HepG2 (cell line): ENCODE results near the gene SOST. TPM values are rescaled to one million over a fixed set of nuclear protein-coding genes. Genes with fewer than 3 reads are reported as not detected.
"Not testable (repeated sequence)": the region's sequence is repeated elsewhere in the genome, so short reads cannot be mapped to it uniquely, and the experiment has no call there.

ENCODE experiments used
- ATAC-seq: fragments of 200-7000 bp; cut with Tn5 transposase; 3 replicates; pipeline ENCODE4 v1.9.1; 2020; ENCODE audit warnings: mild to moderate bottlenecking, moderate library complexity
- BruUV-seq: library from RNA; stranded (reverse); fragments of 400-500 nt; replicated peaks from 2 replicates; lab custom pipeline; 2021; lab: Mats Ljungman, UMichigan
- CTCF ChIA-PET: fragments of 300-600 bp; formaldehyde crosslinking; extraction: SDS; loops from one replicate; lab custom pipeline; 2021; ENCODE audit warnings: low total read pairs, inconsistent platforms, low intra/inter-chr PET ratio; lab: Yijun Ruan, JAX
- POLR2A ChIA-PET: fragments of 350-600 bp; sonication (Branson Sonifier 250); formaldehyde crosslinking; loops from one replicate; lab custom pipeline; 2020; ENCODE audit warnings: antibody characterized with exemption, inconsistent platforms; lab: Yijun Ruan, JAX
- DNase-seq: peaks from one replicate; pipeline ENCODE4 v3.0.0-alpha.2; 2015; ENCODE audit warnings: low spot score
- FAIRE-seq: peaks from 3 replicates; lab custom pipeline; 2011; peaks lifted over from hg19 to GRCh38; lab: Jason Lieb, UNC
- H2AFZ ChIP-seq: one replicate; pipeline ENCODE4 v1.6.1; 2011; ENCODE audit warnings: low read length, inconsistent platforms
- H3K27ac ChIP-seq: fragments of 300-600 bp; 3 replicates; pipeline ENCODE4 v1.8.0; 2011; ENCODE audit warnings: mixed run types, mild to moderate bottlenecking, mixed read lengths, low read length, inconsistent platforms; ENCODE audit not compliant: insufficient read depth; ENCODE audit errors: extremely low read length
- H3K27me3 ChIP-seq, 2 experiments: fragments of 200-600 bp in 1 of 2; 2 replicates in 1 of 2; 3 replicates in 1 of 2; pipeline versions ENCODE4 v1.6.0 to v1.8.0; 2011; ENCODE audit warnings: low read length in 2 of 2, mild to moderate bottlenecking in 2 of 2, moderate library complexity in 2 of 2, inconsistent platforms in 1 of 2; ENCODE audit not compliant: insufficient read depth in 2 of 2, control insufficient read depth in 1 of 2
- H3K36me3 ChIP-seq, 2 experiments: fragments of 200-600 bp in 1 of 2; replicated peaks in 1 of 2; 2 replicates in 1 of 2; 3 replicates in 1 of 2; pipeline versions ENCODE4 v1.5.1 to v1.8.0; 2011; ENCODE audit warnings: low read length in 2 of 2, inconsistent platforms in 1 of 2; ENCODE audit not compliant: insufficient read depth in 2 of 2, control insufficient read depth in 1 of 2
- H3K4me1 ChIP-seq: 2 replicates; pipeline ENCODE4 v1.5.1; 2012; ENCODE audit warnings: low read length, inconsistent platforms; ENCODE audit not compliant: insufficient read depth
- H3K4me2 ChIP-seq: 2 replicates; pipeline ENCODE4 v1.6.0; 2011; ENCODE audit warnings: low read depth, low read length, inconsistent platforms
- H3K4me3 ChIP-seq, 3 experiments: fragments of 200-600 bp in 1 of 3; sonication (generic), shearing (Covaris generic) in 1 of 3; replicated peaks in 1 of 3; 2 replicates each; pipeline ENCODE4 v1.5.1; 2011 to 2016; ENCODE audit warnings: low read length in 3 of 3, inconsistent platforms in 2 of 3, low read depth in 2 of 3, mild to moderate bottlenecking in 2 of 3, control low read depth in 1 of 3, mixed read lengths in 1 of 3; ENCODE audit not compliant: insufficient read depth in 1 of 3
- H3K79me2 ChIP-seq: one replicate; pipeline ENCODE4 v1.6.1; 2011; ENCODE audit warnings: low read length, inconsistent platforms; ENCODE audit not compliant: insufficient read depth
- H3K9ac ChIP-seq: 2 replicates; pipeline ENCODE4 v1.6.0; 2011; ENCODE audit warnings: mild to moderate bottlenecking, low read depth, low read length, inconsistent platforms; ENCODE audit not compliant: insufficient read depth
- H3K9me3 ChIP-seq: 2 replicates; pipeline ENCODE4 v1.5.1; 2012; ENCODE audit warnings: mild to moderate bottlenecking, low read length
- H4K20me1 ChIP-seq: 2 replicates; pipeline ENCODE4 v1.6.0; 2011; ENCODE audit warnings: inconsistent platforms, mild to moderate bottlenecking, low read length, moderate library complexity; ENCODE audit not compliant: insufficient read depth
- ATRX ChIP-seq: sonication (generic); formaldehyde crosslinking; IDR thresholded peaks from 2 replicates; pipeline ENCODE4 v1.4.0; 2020; ENCODE audit warnings: missing genetic modification reagents, borderline replicate concordance
- BORCS8-MEF2B ChIP-seq: sonication (generic); formaldehyde crosslinking; IDR thresholded peaks from 2 replicates; pipeline ENCODE4 v1.8.0; 2022; ENCODE audit warnings: mild to moderate bottlenecking, missing genetic modification reagents
- FOXK1 ChIP-seq: sonication (generic); formaldehyde crosslinking; IDR thresholded peaks from 2 replicates; pipeline ENCODE4 v1.4.0; 2020; ENCODE audit warnings: low read depth, missing genetic modification reagents, borderline replicate concordance
- GATAD2A ChIP-seq: IDR thresholded peaks from 2 replicates; pipeline ENCODE4 v1.6.1; 2016
- HIVEP1 ChIP-seq: sonication (generic); formaldehyde crosslinking; IDR thresholded peaks from 2 replicates; pipeline ENCODE4 v1.4.0; 2020; ENCODE audit warnings: mild to moderate bottlenecking, missing genetic modification reagents
- KAT8 ChIP-seq: IDR thresholded peaks from 2 replicates; pipeline ENCODE4 v1.6.1; 2016; ENCODE audit warnings: missing genetic modification reagents, missing compliant biosample characterization
- KLF9 ChIP-seq: IDR thresholded peaks from 2 replicates; pipeline ENCODE4 v1.6.1; 2016; ENCODE audit warnings: low read depth
- SOX13 ChIP-seq, 3 experiments: fragments of 450-650 bp in 1 of 3; sonication (generic) in 1 of 3; formaldehyde crosslinking in 1 of 3; IDR thresholded peaks in 2 of 3; conservative IDR thresholded peaks in 1 of 3; 2 replicates each; pipeline versions ENCODE4 v1.5.0 to v1.6.1; 2016 to 2020; ENCODE audit warnings: antibody characterized with exemption in 1 of 3, mild to moderate bottlenecking in 1 of 3, missing compliant biosample characterization in 1 of 3, missing genetic modification reagents in 1 of 3, moderate library complexity in 1 of 3
- SOX6 ChIP-seq, 2 experiments: fragments of 450-650 bp in 1 of 2; sonication (generic) in 1 of 2; formaldehyde crosslinking in 1 of 2; IDR thresholded peaks; 2 replicates each; pipeline versions ENCODE4 v1.4.0 to v1.6.1; 2017 to 2020; ENCODE audit warnings: antibody characterized with exemption in 1 of 2, mild to moderate bottlenecking in 1 of 2, missing genetic modification reagents in 1 of 2
- SRF ChIP-seq: IDR thresholded peaks from 2 replicates; pipeline ENCODE4 v1.6.1; 2011; ENCODE audit warnings: mild to moderate bottlenecking, low read depth, low read length, moderate library complexity
- THAP11 ChIP-seq: IDR thresholded peaks from 2 replicates; pipeline ENCODE4 v1.6.1; 2016; ENCODE audit warnings: missing biosample characterization, missing genetic modification reagents
- ZNF282 ChIP-seq: fragments of 450-650 bp; IDR thresholded peaks from 2 replicates; pipeline ENCODE4 v1.6.1; 2018; ENCODE audit not compliant: partially characterized antibody
- ZNF629 ChIP-seq: sonication (generic); formaldehyde crosslinking; conservative IDR thresholded peaks from 2 replicates; pipeline ENCODE4 v1.5.0; 2020; ENCODE audit warnings: missing genetic modification reagents
- WGBS: methylation state at CpG from one replicate; pipeline ENCODE4 v1.1.6; 2017; ENCODE audit warnings: low lambda C conversion rate; 5-methylcytosine and 5-hydroxymethylcytosine counted together
- in situ Hi-C: cut with HindIII; loops from 2 replicates; pipeline ENCODE4 v1.10.0; 2017; ENCODE audit warnings: low pct_unique_long_range_greater_than_20kb; ENCODE audit not compliant: extremely low pct_ligation_motif_present
- intact Hi-C: fragments of 100-400 bp; cut with micrococcal nuclease; formaldehyde crosslinking; loops from one replicate; pipeline ENCODE4 v1.10.0; 2022; ENCODE audit not compliant: unreplicated experiment
- polyA plus RNA-seq, 8 experiments: library from polyadenylated mRNA; depleted of rRNA in 3 of 8; stranded (reverse) in 7 of 8; unstranded in 1 of 8; fragments of >200 nt; fragmentation: Illumina TruSeq in 4 of 8; extraction: Trizol in 4 of 8; gene quantifications; 2 replicates each; pipeline versions ENCODE4 v1.2.1 to v1.2.3, GENCODE V29; 2011 to 2016; ENCODE audit warnings: low read depth in 4 of 8, missing spikeins in 1 of 8, mixed read lengths in 1 of 8; ENCODE audit not compliant: insufficient read depth in 1 of 8
- total RNA-seq, 5 experiments: library from RNA; depleted of rRNA; stranded (reverse); fragments of >200 nt; fragmentation: Illumina TruSeq; extraction: Trizol; gene quantifications; 2 replicates each; pipeline ENCODE4 v1.2.3, GENCODE V29; 2016; ENCODE audit warnings: low read depth in 1 of 5
- TF ChIP-seq, protein P1 (sequence below): sonication (generic); formaldehyde crosslinking; IDR thresholded peaks from 2 replicates; pipeline ENCODE4 v1.4.0; 2020; ENCODE audit warnings: missing genetic modification reagents, borderline replicate concordance

SOST gene
- total and polyA plus RNA-seq, 2 of the 13 experiments (the other 11 are each of a cell fraction or from before 2014, with no cell fraction given): not detected

- H3K27me3 ChIP-seq, POLR2A ChIA-PET, BruUV-seq, H2AFZ ChIP-seq, H3K27ac ChIP-seq, ATAC-seq, H4K20me1 ChIP-seq, DNase-seq, intact Hi-C loops, H3K4me3 ChIP-seq, CTCF ChIA-PET, H3K4me2 ChIP-seq, H3K9ac ChIP-seq, H3K36me3 ChIP-seq, H3K79me2 ChIP-seq, H3K9me3 ChIP-seq, FAIRE-seq: not testable (repeated sequence)
- in situ Hi-C loops: loop anchor here (5.0 kb wide), 1 partner anchor 55 kb away; the partner anchor contains the start of gene CD300LG
- WGBS: 39% methylated on average over 4 of the region's 4 CpGs
- H3K4me1 ChIP-seq: peaks cover 18% of the 10 kb centered on the region; the same call in 1 of the 2 replicates
Observed at GRCh38 chr17:43792668-43793067, 34.1 kb upstream of the SOST start.

GRCh38 chr17:43791589-43791988 lies 33.0 kb upstream of the SOST start:
- in situ Hi-C loops (loop anchor here (5.0 kb wide), 1 partner anchor 56 kb away; the partner anchor contains the start of gene CD300LG), intact Hi-C loops (no loop called here)
- FAIRE-seq: no peak
- Histone ChIP-seq H3K27me3 (no peaks in the 10 kb centered on the region), H3K4me3 (no peak overlapping the region), H4K20me1 (no peaks in the 10 kb centered on the region), H3K36me3 (no peaks in the 10 kb centered on the region), H2AFZ (no peak overlapping the region), H3K9ac (no peak overlapping the region), H3K9me3 (no peaks in the 10 kb centered on the region), H3K4me2 (no peak overlapping the region), H3K79me2 (no peaks in the 10 kb centered on the region), H3K27ac (no peak overlapping the region), H3K4me1 (peaks cover 18% of the 10 kb centered on the region; the same call in 1 of the 2 replicates)
- BruUV-seq: no TSS peak
- ChIA-PET POLR2A (no interaction called here), CTCF (interaction anchor here (0.6 to 3.1 kb wide), 2 partner anchors 54 to 78 kb away, joined by 4 to 31 read pairs; partner anchors contain the start of gene CD300LG)
- DNase-seq: peak; percentile 66
- 2% methylated on average over 3 of the region's 3 CpGs for WGBS
- peak; percentile 65 for ATAC-seq
- TF ChIP-seq ZNF629 (CRISPR knock-in tag) (no peak), ZNF282 (no peak), HIVEP1 (no peak), KLF9 (CRISPR knock-in tag) (no peak), GATAD2A (CRISPR knock-in tag) (0 out of 2 replicates have a peak, but pooled peaks have one; percentile 22), KAT8 (peak; percentile 56; the same call in 1 of the 2 replicates), THAP11 (CRISPR knock-in tag) (peak; percentile 74), BORCS8-MEF2B (CRISPR knock-in tag) (no peak), SOX13 (IDR thresholded peaks at IDR 0.05) (no peak), SOX13 (CRISPR knock-in tag; conservative IDR thresholded peaks at IDR 0.05 in 1 of 2, IDR thresholded peaks at IDR 0.05 in 1 of 2) (peak in 1 of 2 experiments; percentile 54; a peak in 2 of 4 replicates), SOX6 (IDR thresholded peaks at IDR 0.05) (no peak), SOX6 (CRISPR knock-in tag; IDR thresholded peaks at IDR 0.05) (peak; percentile 31; the same call in 1 of the 2 replicates), SRF (peak; percentile 90), FOXK1 (0 out of 2 replicates have a peak, but pooled peaks have one; percentile 37), ATRX (CRISPR knock-in tag) (no peak)
- TF ChIP-seq, protein P1, sequence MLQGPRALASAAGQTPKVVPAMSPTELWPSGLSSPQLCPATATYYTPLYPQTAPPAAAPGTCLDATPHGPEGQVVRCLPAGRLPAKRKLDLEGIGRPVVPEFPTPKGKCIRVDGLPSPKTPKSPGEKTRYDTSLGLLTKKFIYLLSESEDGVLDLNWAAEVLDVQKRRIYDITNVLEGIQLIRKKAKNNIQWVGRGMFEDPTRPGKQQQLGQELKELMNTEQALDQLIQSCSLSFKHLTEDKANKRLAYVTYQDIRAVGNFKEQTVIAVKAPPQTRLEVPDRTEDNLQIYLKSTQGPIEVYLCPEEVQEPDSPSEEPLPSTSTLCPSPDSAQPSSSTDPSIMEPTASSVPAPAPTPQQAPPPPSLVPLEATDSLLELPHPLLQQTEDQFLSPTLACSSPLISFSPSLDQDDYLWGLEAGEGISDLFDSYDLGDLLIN (CRISPR knock-in tag): no peak
